Duodenal mucosa (tissue), 2 donors: Measurements from ENCODE around the gene EEF2K.

Experiments
- H3K27ac ChIP-seq: one replicate; pipeline ENCODE4 v1.7.0; 2013; ENCODE audit warnings: low read depth, low read length
- H3K27me3 ChIP-seq, 2 donors: one replicate each; pipeline ENCODE4 v1.7.0; 2013; ENCODE audit warnings: low read length in 2 of 2, control low read depth in 1 of 2; ENCODE audit not compliant: insufficient read depth in 2 of 2, control insufficient read depth in 1 of 2
- H3K36me3 ChIP-seq, 2 donors: one replicate each; pipeline ENCODE4 v1.7.0; 2013; ENCODE audit warnings: low read length in 2 of 2, control low read depth in 1 of 2; ENCODE audit not compliant: insufficient read depth in 2 of 2, control insufficient read depth in 1 of 2
- H3K4me1 ChIP-seq, 2 donors: one replicate each; pipeline ENCODE4 v1.7.0; 2013; ENCODE audit warnings: low read length in 2 of 2, control low read depth in 1 of 2; ENCODE audit not compliant: insufficient read depth in 2 of 2, control insufficient read depth in 1 of 2
- H3K4me3 ChIP-seq, 2 donors: one replicate each; pipeline ENCODE4 v1.7.0; 2013; ENCODE audit warnings: low read length in 2 of 2, low read depth in 1 of 2
- H3K9ac ChIP-seq, 2 donors: one replicate each; pipeline ENCODE4 v1.7.0; 2013; ENCODE audit warnings: low read length in 2 of 2, low read depth in 1 of 2
- H3K9me3 ChIP-seq, 2 donors: one replicate each; pipeline ENCODE4 v1.7.0; 2013; ENCODE audit warnings: low read length in 2 of 2, control low read depth in 1 of 2; ENCODE audit not compliant: control insufficient read depth in 1 of 2

EEF2K gene

GRCh38 chr16:22291860-22292318 lies 85.8 kb downstream of the EEF2K start:
- Histone ChIP-seq H3K9me3 (no peaks in the 10 kb centered on the region), H3K4me1 (peaks cover 0 to 7% of the 10 kb centered on the region in 2 donors), H3K36me3 (no peaks in the 10 kb centered on the region), H3K27ac (no peak overlapping the region), H3K9ac (no peak overlapping the region), H3K27me3 (no peaks in the 10 kb centered on the region), H3K4me3 (no peak overlapping the region)

GRCh38 chr16:22292320-22292719 lies 86.2 kb downstream of the EEF2K start:
- Histone ChIP-seq H3K27ac (no peak overlapping the region), H3K4me3 (no peak overlapping the region), H3K4me1 (peaks cover 0 to 7% of the 10 kb centered on the region in 2 donors), H3K27me3 (no peaks in the 10 kb centered on the region), H3K9ac (no peak overlapping the region), H3K9me3 (no peaks in the 10 kb centered on the region), H3K36me3 (no peaks in the 10 kb centered on the region)

DNA sequence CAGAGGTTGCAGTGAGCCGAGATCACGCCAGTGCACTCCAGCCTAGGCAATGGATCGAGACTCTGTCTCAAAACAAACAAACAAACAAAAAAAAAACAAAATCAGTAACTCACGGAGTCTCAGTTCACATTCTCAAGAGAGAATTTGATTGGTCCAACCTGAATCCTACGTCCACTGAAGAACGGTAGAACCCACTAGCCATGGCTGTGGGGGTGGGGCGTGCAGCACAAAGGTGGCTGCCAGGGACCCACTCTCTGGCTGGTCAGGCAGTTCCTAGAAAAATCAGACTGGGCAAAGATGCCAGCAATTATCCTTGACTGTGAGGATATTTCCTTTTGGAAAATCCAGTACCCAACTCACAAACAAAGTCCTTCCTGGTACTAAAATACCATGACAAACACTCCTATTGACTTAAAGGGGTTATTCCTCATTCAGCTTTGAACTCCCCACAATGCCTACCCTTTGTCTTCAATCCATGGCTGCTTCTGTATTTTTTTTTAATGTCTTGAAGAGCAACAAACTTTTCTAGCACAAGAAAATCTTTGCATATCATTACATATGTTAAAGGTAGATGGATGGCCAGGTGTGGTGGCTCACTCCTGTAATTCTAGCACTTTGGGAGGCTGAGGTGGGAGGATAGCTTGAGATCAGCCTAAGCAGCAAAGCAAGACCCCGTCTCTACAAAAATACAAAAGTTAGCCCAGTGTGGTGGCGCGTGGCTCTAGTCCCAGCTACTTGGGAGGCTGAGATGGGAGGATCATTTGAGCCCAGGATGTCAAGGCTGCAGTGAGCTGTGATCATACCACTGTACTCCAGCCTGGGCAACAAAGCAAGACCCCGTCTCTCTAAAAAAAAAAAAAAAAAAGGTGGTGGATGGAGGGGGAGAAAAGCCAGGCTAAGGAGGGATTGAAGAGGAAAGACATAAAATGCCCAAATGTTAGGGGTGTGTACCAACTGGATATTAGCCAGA lies 87.3 kb downstream of the EEF2K start:
- Histone ChIP-seq H3K36me3 (no peaks in the 10 kb centered on the region), H3K4me1 (peaks cover 0 to 12% of the 10 kb centered on the region in 2 donors), H3K9ac (no peak overlapping the region), H3K27me3 (no peaks in the 10 kb centered on the region), H3K9me3 (no peaks in the 10 kb centered on the region), H3K27ac (no peak overlapping the region), H3K4me3 (no peak overlapping the region)

GRCh38 chr16:22296225-22297113 lies 90.4 kb downstream of the EEF2K start:
- Histone ChIP-seq H3K27ac (no peak overlapping the region), H3K27me3 (no peaks in the 10 kb centered on the region), H3K36me3 (no peaks in the 10 kb centered on the region), H3K9ac (peak overlapping the region; percentile 64 to 75), H3K9me3 (no peaks in the 10 kb centered on the region), H3K4me1 (peaks cover 12 to 15% of the 10 kb centered on the region in 2 donors), H3K4me3 (peak overlapping the region; percentile 74 to 88)

DNA sequence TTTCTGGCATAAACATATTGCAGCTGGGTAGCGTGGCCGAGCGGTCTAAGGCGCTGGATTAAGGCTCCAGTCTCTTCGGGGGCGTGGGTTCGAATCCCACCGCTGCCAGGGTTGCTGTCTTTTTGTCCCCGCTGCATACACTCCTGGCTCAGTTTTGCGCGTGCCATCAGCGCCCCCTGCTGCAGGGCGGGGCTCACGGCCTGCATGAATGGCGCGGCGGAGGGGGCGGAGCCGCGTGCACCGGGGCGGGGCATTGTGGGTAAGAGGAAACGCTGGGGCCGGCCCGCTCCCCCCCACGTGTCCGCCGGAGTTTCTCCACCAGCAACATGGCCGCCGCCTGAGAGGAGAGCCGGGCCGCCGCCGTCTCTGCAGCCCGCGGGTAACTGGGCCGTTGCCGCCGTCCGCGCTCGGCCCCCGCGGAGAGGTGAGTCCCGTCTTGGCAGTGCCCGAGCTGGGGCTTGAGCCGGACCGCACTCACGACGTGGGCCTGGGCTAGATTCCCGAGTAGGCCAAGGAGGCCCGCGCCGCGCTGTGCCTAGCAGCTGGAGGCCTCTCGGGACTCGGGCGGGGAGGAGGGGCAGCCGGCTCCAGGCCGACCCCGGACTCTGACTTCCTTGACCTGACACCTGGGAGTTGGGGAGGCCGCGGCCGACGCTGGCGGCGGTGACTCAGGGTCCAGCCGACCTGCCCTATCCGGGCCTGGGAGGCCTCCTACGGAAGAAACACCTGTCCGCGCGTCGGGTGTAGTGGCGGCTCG lies 91.2 kb downstream of the EEF2K start, which contains the start of gene POLR3E:
Gene POLR3E, plus strand, starts transcription at position 296 of the 757 bp plus-strand sequence. CDS start 5,560 bp downstream, outside the sequence.
- H3K9me3 ChIP-seq: no peaks in the 10 kb centered on the region
- H3K9ac ChIP-seq: peak within 1 kb of the TSS; percentile 81 to 90
- no peaks in the 10 kb centered on the region for H3K27me3 ChIP-seq
- peak within 1 kb of the TSS; percentile 88 to 90 for H3K4me3 ChIP-seq
- peak within 1 kb of the TSS; percentile 93 for H3K27ac ChIP-seq
- peaks cover 0 to 6% of the 10 kb centered on the region in 2 donors for H3K36me3 ChIP-seq
- H3K4me1 ChIP-seq: peaks cover 12 to 15% of the 10 kb centered on the region in 2 donors

- peaks cover 12 to 15% of the 10 kb centered on the region in 2 donors for H3K4me1 ChIP-seq
Observed at GRCh38 chr16:22297871-22298733, 92.0 kb downstream of the EEF2K start.

DNA sequence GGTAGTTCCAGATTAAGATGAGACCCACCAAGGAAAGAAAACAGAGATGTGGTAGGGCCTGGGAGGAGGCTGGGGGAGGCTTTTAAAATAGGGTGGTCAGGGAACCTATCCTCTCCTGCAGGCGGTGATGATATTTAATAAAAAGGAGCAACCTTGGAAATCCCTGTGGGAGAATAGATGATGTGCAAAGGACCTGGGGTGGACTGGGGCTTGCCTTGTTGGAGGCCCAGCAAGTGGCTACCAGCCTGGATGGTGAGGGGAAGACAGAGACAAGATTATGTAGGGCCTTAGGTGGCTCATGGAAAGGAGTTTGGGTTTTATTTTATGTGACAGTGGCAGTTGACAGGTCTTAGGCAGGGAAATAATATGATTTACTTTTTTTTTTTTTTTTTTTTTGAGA lies 93.0 kb downstream of the EEF2K start:
- H3K4me3 ChIP-seq: no peak overlapping the region
- H3K9me3 ChIP-seq: no peaks in the 10 kb centered on the region
- no peaks in the 10 kb centered on the region for H3K27me3 ChIP-seq
- peaks cover 8 to 20% of the 10 kb centered on the region in 2 donors for H3K36me3 ChIP-seq
- H3K9ac ChIP-seq: no peak overlapping the region
- H3K27ac ChIP-seq: no peak overlapping the region
- H3K4me1 ChIP-seq: peaks cover 12 to 15% of the 10 kb centered on the region in 2 donors

More at GRCh38 chr16:22297871-22298733, 92.0 kb downstream of the EEF2K start:
- H3K27ac ChIP-seq: peak overlapping the region; percentile 93
- no peaks in the 10 kb centered on the region for H3K27me3 ChIP-seq
- H3K4me3 ChIP-seq: peak overlapping the region; percentile 81 to 90
- no peaks in the 10 kb centered on the region for H3K9me3 ChIP-seq
- H3K9ac ChIP-seq: peak overlapping the region; percentile 81 to 90
- peaks cover 8 to 14% of the 10 kb centered on the region in 2 donors for H3K36me3 ChIP-seq

DNA sequence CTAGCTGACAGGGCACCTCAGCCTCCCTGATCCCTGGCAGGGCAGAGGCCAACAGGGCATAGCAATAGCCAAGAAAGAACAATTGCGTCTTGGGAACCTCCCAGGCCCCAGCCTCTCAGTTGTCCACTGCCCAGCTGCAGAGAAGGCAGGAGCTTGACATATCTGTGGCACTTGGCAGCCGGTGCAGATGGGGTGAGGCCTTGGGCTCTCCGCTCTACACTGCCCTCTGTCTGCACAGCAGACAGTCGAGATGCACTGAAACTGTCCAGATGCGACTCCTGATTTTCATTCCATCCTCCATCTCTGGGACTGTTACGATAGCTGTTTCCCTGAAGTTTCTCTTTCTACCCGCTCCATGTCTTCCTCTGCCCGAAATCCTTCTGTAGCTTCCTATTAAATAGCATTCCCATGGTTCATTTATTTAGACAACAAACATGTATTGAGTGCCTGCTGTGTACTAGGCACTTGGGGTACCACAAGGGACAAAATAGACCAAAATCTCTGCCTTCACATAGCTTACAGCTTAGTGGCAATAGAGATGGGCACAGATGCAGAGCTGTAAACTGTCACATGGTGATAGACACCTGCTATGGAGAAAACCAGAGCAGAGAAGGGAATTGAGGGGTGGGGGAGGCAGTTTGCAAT lies 94.5 kb downstream of the EEF2K start:
- Histone ChIP-seq H3K4me1 (peaks cover 12 to 15% of the 10 kb centered on the region in 2 donors), H3K36me3 (peaks cover 21 to 35% of the 10 kb centered on the region in 2 donors), H3K9me3 (no peaks in the 10 kb centered on the region), H3K9ac (no peak overlapping the region), H3K27me3 (no peaks in the 10 kb centered on the region), H3K27ac (no peak overlapping the region), H3K4me3 (no peak overlapping the region)
